CD4-positive, alpha-beta T cell treated with Interleukin-1 beta for 1 hour (primary cell): ENCODE measurements around the gene GPR146.

Experiments
- DNase-seq, 2 donors: peaks; one replicate each; pipeline ENCODE4 v3.0.0-alpha.2; 2020 to 2022

GPR146 gene

GRCh38 chr7:1079546-1079945 is 35.2 kb downstream of the GPR146 start:
- DNase-seq = no peak

- no peak for DNase-seq
Observed at GRCh38 chr7:1080252-1080920, 36.0 kb downstream of the GPR146 start.

GRCh38 chr7:1080921-1081255 is 36.5 kb downstream of the GPR146 start:
- DNase-seq = no peak

- DNase-seq = no peak
Observed at GRCh38 chr7:1081336-1081735, 37.0 kb downstream of the GPR146 start.

- DNase-seq = no peak
Observed at GRCh38 chr7:1081931-1082401, 37.6 kb downstream of the GPR146 start.

GRCh38 chr7:1083729-1084657 is 39.6 kb downstream of the GPR146 start:
- no peak for DNase-seq

- no peak for DNase-seq
Observed at GRCh38 chr7:1085266-1085665, 40.9 kb downstream of the GPR146 start.

GRCh38 chr7:1085910-1086421 is 41.6 kb downstream of the GPR146 start:
- no peak for DNase-seq

GRCh38 chr7:1086588-1087464 is 42.5 kb downstream of the GPR146 start:
- peak; percentile 68 to 82 for DNase-seq

- no peak for DNase-seq
Observed at GRCh38 chr7:1087465-1087814, 43.1 kb downstream of the GPR146 start.

GRCh38 chr7:1087952-1088920 is 43.9 kb downstream of the GPR146 start, which contains the start of gene GPER1:
Gene GPER1 (plus strand): TSS chr7:1088113. CDS start chr7:1091729, 3,616 bp downstream.
- DNase-seq = no peak

GRCh38 chr7:1090236-1090635 is 45.9 kb downstream of the GPR146 start:
- no peak for DNase-seq

GRCh38 chr7:1090686-1091643 is 46.6 kb downstream of the GPR146 start:
- peak in 1 of 2 donors; percentile 6 for DNase-seq

- DNase-seq = no peak
Observed at GRCh38 chr7:1091644-1092027, 47.3 kb downstream of the GPR146 start.

GRCh38 chr7:1092161-1092632 is 47.9 kb downstream of the GPR146 start:
- DNase-seq = no peak

GRCh38 chr7:1092806-1093501 is 48.6 kb downstream of the GPR146 start:
- no peak for DNase-seq

GRCh38 chr7:1093502-1093843 is 49.1 kb downstream of the GPR146 start:
- DNase-seq = no peak

- DNase-seq = no peak
Observed at GRCh38 chr7:1093916-1094508, 49.7 kb downstream of the GPR146 start.

GRCh38 chr7:1094870-1095269 is 50.5 kb downstream of the GPR146 start:
- no peak for DNase-seq
